ENCODE measurements around the gene DAO. TPM values are rescaled to one million over a fixed set of nuclear protein-coding genes. Genes with fewer than 3 reads are reported as not detected.

DAO gene
- total RNA-seq, 1 experiment from 2014 or later = not detected

GRCh38 chr12:108832208-108832607, 47.7 kb upstream of the DAO start:
- no peak for TF ChIP-seq CTCF (conservative IDR thresholded peaks at IDR 0.05)
- no peaks in the 10 kb centered on the region; the same call in 1 of the 2 replicates for H3K79me2 ChIP-seq (ENCODE audit: insufficient read depth, low read length)

More at GRCh38 chr12:108832208-108832607, 47.7 kb upstream of the DAO start:
- no peak overlapping the region for H3K14ac ChIP-seq (ENCODE audit: insufficient read depth, low read length)
- no peak overlapping the region for H4K5ac ChIP-seq (ENCODE audit: insufficient read length, low read depth, low read length)
- peaks cover 5% of the 10 kb centered on the region; the same call in 1 of the 2 replicates for H3K4me1 ChIP-seq (ENCODE audit: insufficient read depth, low read length)
- H2BK12ac ChIP-seq (ENCODE audit: insufficient read length, low read depth, low read length) = no peak overlapping the region
- no peak overlapping the region for H2AK5ac ChIP-seq (ENCODE audit: insufficient read length, low read length)
- Mint-ChIP-seq H3K9me3 (no peaks in the 10 kb centered on the region), H3K4me3 (no peak overlapping the region), H3K27me3 (ENCODE audit: low read depth) (no peaks in the 10 kb centered on the region), H3K4me1 (peaks cover 11 to 30% of the 10 kb centered on the region in 2 experiments), H3K36me3 (ENCODE audit: insufficient read depth in 1 of 3, low read depth in 3 of 3) (peaks cover 6 to 33% (median 12%) of the 10 kb centered on the region in 3 experiments), H3K27ac (peak overlapping the region in 2 of 3 experiments; percentile 60 to 76; a peak in 2 of 7 replicates)
- H2BK5ac ChIP-seq (ENCODE audit: insufficient read length, low read length) = no peak overlapping the region
- DNase-seq = no peak
- no peaks in the 10 kb centered on the region for H3K79me1 ChIP-seq (ENCODE audit: insufficient read depth, low read depth, low read length, poor library complexity, severe bottlenecking)
- H2BK120ac ChIP-seq (ENCODE audit: low read depth, low read length, poor library complexity, severe bottlenecking) = no peak overlapping the region
- no peak overlapping the region for H3K9ac ChIP-seq (ENCODE audit: extremely low read depth, insufficient read length, low read length)
- no peak overlapping the region for H3K23ac ChIP-seq (ENCODE audit: insufficient read length, low read depth, low read length)
- no peak overlapping the region for H3K4ac ChIP-seq (ENCODE audit: low read depth, low read length)
- no peak overlapping the region for H3K27ac ChIP-seq (ENCODE audit: insufficient read length, low read depth, low read length)
- H4K8ac ChIP-seq (replicated peaks; ENCODE audit: insufficient read length, low read depth, low read length) = no peak overlapping the region
- H2BK20ac ChIP-seq (ENCODE audit: low read depth, low read length, poor library complexity, severe bottlenecking) = no peak overlapping the region
- H3K9me3 ChIP-seq (ENCODE audit: control insufficient read depth, low read depth, low read length) = no peaks in the 10 kb centered on the region
- no peak overlapping the region for H3K56ac ChIP-seq (ENCODE audit: insufficient read length, low read depth, low read length)
- H3K27me3 ChIP-seq (ENCODE audit: insufficient read depth, low read length) = no peaks in the 10 kb centered on the region
- H3T11ph ChIP-seq (ENCODE audit: low read length) = no peak overlapping the region
- WGBS (ENCODE audit: extremely low coverage, insufficient read length, low lambda C conversion rate) = no CpG with 5 or more reads among the region's 6 CpGs
- no peaks in the 10 kb centered on the region for H3K23me2 ChIP-seq (ENCODE audit: insufficient read length, low read depth, low read length, poor library complexity, severe bottlenecking)
- no peak overlapping the region for H2AFZ ChIP-seq (ENCODE audit: low read length)
- no peaks in the 10 kb centered on the region for H4K20me1 ChIP-seq (ENCODE audit: control insufficient read depth, insufficient read depth, insufficient read length)
- H2BK15ac ChIP-seq (ENCODE audit: low read depth, low read length) = no peak overlapping the region
- no peak overlapping the region for H3K18ac ChIP-seq (ENCODE audit: insufficient read length, low read depth, low read length)
- no peak overlapping the region for H3K4me2 ChIP-seq (ENCODE audit: insufficient read depth, insufficient read length, low read length)
- H4K91ac ChIP-seq (ENCODE audit: insufficient read length, low read depth, low read length) = no peak overlapping the region

Data from H9 (cell line).